Endodermal cell (in vitro differentiated cells): Measurements from ENCODE around the gene TUBGCP3. TPM values are rescaled to one million over a fixed set of nuclear protein-coding genes. Genes with fewer than 3 reads are reported as not detected.
A peak's percentile ranks its signal among the peaks of the same experiment; 100 is the strongest.

ENCODE experiments used
- DNase-seq: peaks from one replicate; pipeline ENCODE4 v3.0.0-alpha.2; 2017
- H3K27ac ChIP-seq: 2 replicates; pipeline ENCODE4 v1.5.1; 2013; ENCODE audit warnings: mild to moderate bottlenecking, low read depth, low read length, moderate library complexity
- H3K27me3 ChIP-seq: 2 replicates; pipeline ENCODE4 v1.6.1; 2013; ENCODE audit warnings: mild to moderate bottlenecking, low read length, moderate library complexity; ENCODE audit not compliant: insufficient read depth, control insufficient read depth, poor library complexity, severe bottlenecking
- H3K36me3 ChIP-seq: 2 replicates; pipeline ENCODE4 v1.7.0; 2013; ENCODE audit warnings: mild to moderate bottlenecking, low read length, moderate library complexity; ENCODE audit not compliant: control insufficient read depth, insufficient read depth
- H3K4me1 ChIP-seq: one replicate; pipeline ENCODE4 v1.7.0; 2013; ENCODE audit warnings: low read length; ENCODE audit not compliant: control insufficient read depth, insufficient read depth
- H3K4me3 ChIP-seq: 2 replicates; pipeline ENCODE4 v1.5.1; 2013; ENCODE audit warnings: mild to moderate bottlenecking, low read length, moderate library complexity
- H3K9ac ChIP-seq: 2 replicates; pipeline ENCODE4 v1.6.1; 2013; ENCODE audit warnings: mild to moderate bottlenecking, low read length, moderate library complexity; ENCODE audit not compliant: poor library complexity, severe bottlenecking; ENCODE audit errors: extremely low read depth
- H3K9me3 ChIP-seq: 2 replicates; pipeline ENCODE4 v1.6.1; 2013; ENCODE audit warnings: mild to moderate bottlenecking, low read length, moderate library complexity; ENCODE audit not compliant: control insufficient read depth
- H3K27ac Mint-ChIP-seq: 2 replicates; pipeline ENCODE4 v1.8.0; 2020; ENCODE audit warnings: mixed read lengths
- H3K27me3 Mint-ChIP-seq: 2 replicates; pipeline ENCODE4 v1.8.0; 2021; ENCODE audit warnings: mild to moderate bottlenecking, mixed read lengths; ENCODE audit not compliant: insufficient read depth
- H3K36me3 Mint-ChIP-seq: 2 replicates; pipeline ENCODE4 v1.8.0; 2020; ENCODE audit warnings: low read depth, mixed read lengths
- H3K4me1 Mint-ChIP-seq: 2 replicates; pipeline ENCODE4 v1.8.0; 2020; ENCODE audit warnings: mixed read lengths
- H3K4me3 Mint-ChIP-seq: 2 replicates; pipeline ENCODE4 v1.8.0; 2020; ENCODE audit warnings: mild to moderate bottlenecking, moderate library complexity, mixed read lengths
- H3K9me3 Mint-ChIP-seq: 2 replicates; pipeline ENCODE4 v1.8.0; 2020; ENCODE audit warnings: mild to moderate bottlenecking, mixed read lengths
- CTCF ChIP-seq: fragments of 200-600 bp; sonication (generic); conservative IDR thresholded peaks from 2 replicates; pipeline ENCODE4 v1.5.0; 2021; ENCODE audit warnings: antibody characterized with exemption, mild to moderate bottlenecking
- WGBS, 2 experiments: methylation state at CpG; one replicate each; pipeline versions ENCODE4 v1.1.5 to v1.1.7; 2013; ENCODE audit warnings: missing lambda C conversion rate in 2 of 2, mixed read lengths in 1 of 2; ENCODE audit not compliant: insufficient coverage in 1 of 2, insufficient read length in 1 of 2; 5-methylcytosine and 5-hydroxymethylcytosine counted together
- total RNA-seq, 2 donors: library from RNA; stranded (reverse); fragmentation: NEBNext Ultra II Directional in 1 of 2; extraction: Animal tissue kit (Norgen Biotek cat#: 25700) in 1 of 2; gene quantifications; 2 replicates in 1 of 2; 3 replicates in 1 of 2; pipeline ENCODE4 v1.2.1, GENCODE V29; 2021

TUBGCP3 gene
- total RNA-seq, 2 donors from 2014 or later, result 34.7 to 55.3 TPM

- Histone ChIP-seq H3K27ac (peak overlapping the region; percentile 93), H3K27me3 (no peaks in the 10 kb centered on the region), H3K4me1 (no peaks in the 10 kb centered on the region), H3K4me3 (peak overlapping the region; percentile 90), H3K9ac (peak overlapping the region; percentile 79), H3K36me3 (peaks cover 6% of the 10 kb centered on the region), H3K9me3 (no peaks in the 10 kb centered on the region)
- H3K27ac Mint-ChIP-seq, result peak overlapping the region; percentile 88
- WGBS, 2 experiments, result 91 to 93% methylated on average over 23 to 33 of the region's 33 CpGs
- no peak for DNase-seq
- peaks cover 3% of the 10 kb centered on the region for H3K36me3 Mint-ChIP-seq
- TF ChIP-seq CTCF, result no peak
- peaks cover 14% of the 10 kb centered on the region for H3K4me1 Mint-ChIP-seq
- peak overlapping the region; percentile 87 for H3K4me3 Mint-ChIP-seq
- no peaks in the 10 kb centered on the region for H3K9me3 Mint-ChIP-seq
- H3K27me3 Mint-ChIP-seq, result peaks cover 13% of the 10 kb centered on the region
Observed at GRCh38 chr13:112588490-112589297, 741 bp upstream of the TUBGCP3 start.

- no peak for TF ChIP-seq CTCF
- Mint-ChIP-seq H3K27ac (peak overlapping the region; percentile 92), H3K9me3 (no peaks in the 10 kb centered on the region), H3K36me3 (peaks cover 4% of the 10 kb centered on the region), H3K27me3 (peaks cover 7% of the 10 kb centered on the region), H3K4me1 (peaks cover 14% of the 10 kb centered on the region), H3K4me3 (peak overlapping the region; percentile 87)
- peak overlapping the region; percentile 90 for H3K4me3 ChIP-seq
- H3K36me3 ChIP-seq, result peaks cover 6% of the 10 kb centered on the region
- H3K27me3 ChIP-seq, result no peaks in the 10 kb centered on the region
- H3K9me3 ChIP-seq, result no peaks in the 10 kb centered on the region
- no peaks in the 10 kb centered on the region for H3K4me1 ChIP-seq
- WGBS, 2 experiments, result 0 to 1% methylated on average over 6 to 42 of the region's 42 CpGs
- peak overlapping the region; percentile 79 for H3K9ac ChIP-seq
- peak overlapping the region; percentile 93 for H3K27ac ChIP-seq
- DNase-seq, result peak; percentile 89
Observed at GRCh38 chr13:112587212-112587763, 665 bp downstream of the TUBGCP3 start.

- H3K4me3 Mint-ChIP-seq, result peak overlapping the region; percentile 87
- DNase-seq, result no peak
- 97 to 98% methylated on average over 6 of the region's 6 CpGs for WGBS, 2 experiments
Observed at GRCh38 chr13:112586334-112586960, 1.5 kb downstream of the TUBGCP3 start.

More at GRCh38 chr13:112586334-112586960, 1.5 kb downstream of the TUBGCP3 start:
- Mint-ChIP-seq H3K4me1 (peaks cover 14% of the 10 kb centered on the region), H3K27me3 (peaks cover 3% of the 10 kb centered on the region), H3K9me3 (no peaks in the 10 kb centered on the region), H3K27ac (no peak overlapping the region), H3K36me3 (peaks cover 8% of the 10 kb centered on the region)
- H3K4me3 ChIP-seq, result peak overlapping the region; percentile 90
- no peaks in the 10 kb centered on the region for H3K9me3 ChIP-seq
- H3K27me3 ChIP-seq, result no peaks in the 10 kb centered on the region
- no peaks in the 10 kb centered on the region for H3K4me1 ChIP-seq
- no peak for TF ChIP-seq CTCF
- no peak overlapping the region for H3K27ac ChIP-seq
- no peak overlapping the region for H3K9ac ChIP-seq
- H3K36me3 ChIP-seq, result peaks cover 6% of the 10 kb centered on the region
